Liver (tissue), 3 donors: ENCODE measurements around the gene GPR33.

ENCODE experiments used
- CTCF ChIP-seq: fragments of 150-350 bp; IDR thresholded peaks from 2 replicates; pipeline ENCODE4 v1.5.1; 2017; ENCODE audit warnings: improper control_type of control experiment, low read depth, low read length; ENCODE audit not compliant: missing input control
- GABPA ChIP-seq, 2 donors: IDR thresholded peaks in 1 of 2; conservative IDR thresholded peaks in 1 of 2; 2 replicates each; pipeline ENCODE4 v1.6.1; 2016; ENCODE audit warnings: antibody characterized with exemption in 2 of 2, mild to moderate bottlenecking in 1 of 2, moderate library complexity in 1 of 2
- RXRA ChIP-seq, 2 donors: IDR thresholded peaks; 2 replicates each; pipeline ENCODE4 v1.6.1; 2017 to 2018; ENCODE audit warnings: antibody characterized with exemption in 2 of 2, mild to moderate bottlenecking in 1 of 2
- SP1 ChIP-seq: IDR thresholded peaks from 2 replicates; pipeline ENCODE4 v1.6.1; 2018; ENCODE audit warnings: antibody characterized with exemption, mild to moderate bottlenecking
- ZBTB33 ChIP-seq: IDR thresholded peaks from 2 replicates; pipeline ENCODE4 v1.6.1; 2016; ENCODE audit warnings: antibody characterized with exemption
- donor health status: healthy.
- donor health status: healthy.

GRCh38 chr14:31465111-31465510, 22.7 kb downstream of the GPR33 start:
- TF ChIP-seq CTCF = no peak
- no peak for TF ChIP-seq ZBTB33
- no peak for TF ChIP-seq SP1
- TF ChIP-seq RXRA (IDR thresholded peaks at IDR 0.05) = no peak
- TF ChIP-seq GABPA (IDR thresholded peaks at IDR 0.05 in 1 of 2, conservative IDR thresholded peaks at IDR 0.05 in 1 of 2) = no peak
